B cell (primary cell): Measurements from ENCODE around the gene SCRT2.

Experiments used
- CTCF ChIP-seq: fragments of 200-600 bp; IDR thresholded peaks from one replicate; pipeline ENCODE4 v1.8.0; 2022; ENCODE audit warnings: antibody characterized with exemption, mild to moderate bottlenecking
- EZH2 ChIP-seq: IDR thresholded peaks from 2 replicates; pipeline ENCODE4 v1.6.1; 2012; ENCODE audit warnings: borderline replicate concordance, low read depth, mild to moderate bottlenecking, moderate library complexity, low read length; ENCODE audit not compliant: insufficient read depth, poor library complexity, severe bottlenecking

DNA sequence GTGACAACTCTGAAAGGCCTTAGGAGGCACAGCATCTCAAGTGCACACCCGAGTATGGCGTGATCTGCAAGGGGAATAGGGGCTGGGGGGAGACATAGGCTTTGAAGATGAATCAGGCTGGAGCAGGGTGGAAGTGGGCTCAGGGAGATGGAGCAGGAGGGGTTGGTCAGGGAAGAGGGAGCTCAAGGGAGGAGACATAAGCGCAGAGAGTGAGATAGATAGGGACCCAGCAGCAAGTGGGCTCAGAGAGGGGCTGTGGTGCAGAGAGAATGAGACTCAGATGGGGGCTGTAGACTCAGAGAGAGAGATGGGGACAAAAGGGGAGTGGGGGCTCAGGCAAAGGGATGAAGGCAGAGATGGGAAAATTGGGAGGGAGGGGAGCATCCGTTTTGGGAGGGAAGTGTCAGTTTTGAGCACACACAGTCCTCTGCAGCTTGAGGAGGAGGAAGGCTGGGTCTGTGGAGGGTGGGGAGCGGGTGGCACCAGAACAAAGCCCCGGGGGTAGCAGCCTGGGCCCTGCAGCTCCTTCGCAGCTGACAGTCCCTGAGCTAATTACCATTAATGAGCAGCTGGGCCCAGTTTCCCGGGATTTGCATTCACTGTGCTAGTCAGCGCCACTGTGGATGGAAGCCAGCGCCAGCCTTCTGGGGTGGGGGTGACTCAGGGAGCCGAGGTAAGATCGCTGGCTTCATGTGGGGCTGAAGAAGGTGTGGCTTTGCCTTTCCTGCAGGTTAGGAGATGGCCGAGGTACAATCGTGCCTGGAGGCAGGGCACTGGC is 41.3 kb downstream of the SCRT2 start:
- no peak for TF ChIP-seq CTCF
- no peak for TF ChIP-seq EZH2
